K562 (cell line): Measurements from ENCODE around the gene WDR72. TPM values are rescaled to one million over a fixed set of nuclear protein-coding genes. Genes with fewer than 3 reads are reported as not detected.

Experiments
- ATAC-seq: fragments of 200-7000 bp; cut with Tn5 transposase; 3 replicates; pipeline ENCODE4 v1.9.1; 2020; ENCODE audit warnings: moderate library complexity
- BruUV-seq: library from RNA; stranded (reverse); fragments of 400-500 nt; replicated peaks from 2 replicates; lab custom pipeline; 2021; lab: Mats Ljungman, UMichigan
- CTCF ChIA-PET: fragments of 300-600 bp; formaldehyde crosslinking; extraction: SDS; loops from one replicate; lab custom pipeline; 2021; ENCODE audit warnings: low intra/inter-chr PET ratio; lab: Yijun Ruan, JAX
- POLR2A ChIA-PET: fragments of 300-600, 350-650 bp; sonication (Branson Sonifier 250); formaldehyde crosslinking; extraction: SDS; loops from one replicate; lab custom pipeline; 2021; ENCODE audit warnings: antibody characterized with exemption, inconsistent platforms; lab: Yijun Ruan, JAX
- DNase-seq, 4 experiments: peaks; one replicate each; pipeline versions ENCODE4 v3.0.0 to v3.0.0-alpha.2; 2011 to 2018; ENCODE audit warnings: low spot score in 3 of 4, mixed read lengths in 3 of 4; ENCODE audit errors: extremely low read depth in 1 of 4
- FAIRE-seq: peaks from 2 replicates; lab custom pipeline; 2011; peaks lifted over from hg19 to GRCh38; lab: Jason Lieb, UNC
- H2AFZ ChIP-seq: 2 replicates; pipeline ENCODE4 v1.6.0; 2011; ENCODE audit warnings: low read depth, low read length, control low read depth, inconsistent platforms
- H3K27ac ChIP-seq: fragments of 200-600 bp; 3 replicates; pipeline ENCODE4 v1.8.0; 2011; ENCODE audit warnings: low read depth, mild to moderate bottlenecking, control low read depth, inconsistent platforms, low read length, moderate library complexity, mixed read lengths; ENCODE audit errors: extremely low read depth
- H3K27me3 ChIP-seq, 2 experiments: fragments of 300-600 bp in 1 of 2; 2 replicates in 1 of 2; 3 replicates in 1 of 2; pipeline versions ENCODE4 v1.6.0 to v1.8.0; 2011; ENCODE audit warnings: inconsistent platforms in 2 of 2, low read length in 2 of 2, mild to moderate bottlenecking in 1 of 2, mixed read lengths in 1 of 2, moderate library complexity in 1 of 2; ENCODE audit not compliant: control insufficient read depth in 2 of 2, insufficient read depth in 2 of 2
- H3K36me3 ChIP-seq: fragments of 300-600 bp; 3 replicates; pipeline ENCODE4 v1.8.0; 2011; ENCODE audit warnings: mild to moderate bottlenecking, low read length, inconsistent platforms; ENCODE audit not compliant: control insufficient read depth, insufficient read depth
- H3K4me1 ChIP-seq, 2 experiments: fragments of 200-600 bp in 1 of 2; replicated peaks in 1 of 2; 2 replicates in 1 of 2; 3 replicates in 1 of 2; pipeline versions ENCODE4 v1.5.1 to v1.8.0; 2011; ENCODE audit warnings: inconsistent platforms in 2 of 2, low read length in 2 of 2, mild to moderate bottlenecking in 1 of 2, mixed read lengths in 1 of 2, moderate library complexity in 1 of 2; ENCODE audit not compliant: control insufficient read depth in 2 of 2, insufficient read depth in 2 of 2
- H3K4me2 ChIP-seq: 2 replicates; pipeline ENCODE4 v1.6.1; 2011; ENCODE audit warnings: low read length, control low read depth, inconsistent platforms, mixed read lengths; ENCODE audit not compliant: insufficient read depth
- H3K4me3 ChIP-seq: fragments of 200-600 bp; sonication (generic), shearing (Covaris generic); 2 replicates; pipeline ENCODE4 v1.5.1; 2016; ENCODE audit warnings: control low read depth, inconsistent platforms
- H3K79me2 ChIP-seq: fragments of 200-600 bp; 3 replicates; pipeline ENCODE4 v1.8.0; 2011; ENCODE audit warnings: low read length, inconsistent platforms; ENCODE audit not compliant: control insufficient read depth, insufficient read depth
- H3K9ac ChIP-seq, 2 experiments: 2 replicates each; pipeline versions ENCODE4 v1.6.0 to v1.6.1; 2011; ENCODE audit warnings: low read depth in 2 of 2, low read length in 2 of 2, control low read depth in 1 of 2, inconsistent platforms in 1 of 2, mild to moderate bottlenecking in 1 of 2, mixed read lengths in 1 of 2; ENCODE audit not compliant: insufficient read depth in 1 of 2
- H3K9me1 ChIP-seq: one replicate; pipeline ENCODE4 v1.6.0; 2011; ENCODE audit warnings: inconsistent platforms, mild to moderate bottlenecking, low read length, moderate library complexity; ENCODE audit not compliant: control insufficient read depth, insufficient read depth
- H3K9me3 ChIP-seq: replicated peaks from 2 replicates; pipeline ENCODE4 v1.5.1; 2011; ENCODE audit warnings: low read depth, low read length, inconsistent platforms; ENCODE audit not compliant: control insufficient read depth, insufficient read depth
- H4K20me1 ChIP-seq: replicated peaks from 2 replicates; pipeline ENCODE4 v1.6.1; 2011; ENCODE audit warnings: low read length, inconsistent platforms, mixed read lengths; ENCODE audit not compliant: control insufficient read depth, insufficient read depth
- ARID2 ChIP-seq: fragments of 450-650 bp; IDR thresholded peaks from 2 replicates; pipeline ENCODE4 v1.6.1; 2017; ENCODE audit warnings: antibody characterized with exemption, mild to moderate bottlenecking
- KAT2B ChIP-seq: IDR thresholded peaks from one replicate; pipeline ENCODE4 v1.6.1; 2012; ENCODE audit warnings: low read depth, mild to moderate bottlenecking, control low read depth, inconsistent platforms, low read length, moderate library complexity
- KLF13 ChIP-seq: fragments of 450-650 bp; IDR thresholded peaks from 2 replicates; pipeline ENCODE4 v1.6.1; 2016; ENCODE audit warnings: missing genetic modification characterization, low read depth, mild to moderate bottlenecking, missing compliant biosample characterization, moderate library complexity, borderline replicate concordance
- MEF2A ChIP-seq: IDR thresholded peaks from 2 replicates; pipeline ENCODE4 v1.6.1; 2011; ENCODE audit warnings: low read depth, mild to moderate bottlenecking, low read length, moderate library complexity; ENCODE audit not compliant: control insufficient read depth
- PRPF4 ChIP-seq: fragments of 200-400 bp; formaldehyde crosslinking; IDR thresholded peaks from one replicate; pipeline ENCODE4 v1.6.1; 2017; ENCODE audit warnings: low read length, low read depth, mild to moderate bottlenecking; ENCODE audit not compliant: insufficient read depth, poor library complexity, severe bottlenecking
- TEAD2 ChIP-seq: fragments of 450-650 bp; IDR thresholded peaks from 2 replicates; pipeline ENCODE4 v1.6.1; 2016; ENCODE audit warnings: missing genetic modification characterization, control low read depth, missing compliant biosample characterization
- YY1 ChIP-seq, 3 experiments: IDR thresholded peaks; 2 replicates each; pipeline ENCODE4 v1.6.1; 2011; ENCODE audit warnings: low read length in 2 of 3, mild to moderate bottlenecking in 2 of 3, moderate library complexity in 2 of 3, borderline replicate concordance in 1 of 3, control low read depth in 1 of 3, low read depth in 1 of 3; ENCODE audit not compliant: insufficient read depth in 3 of 3, insufficient replicate concordance in 2 of 3, control insufficient read depth in 1 of 3, insufficient read length in 1 of 3; ENCODE audit errors: extremely low read depth in 1 of 3
- ZNF316 ChIP-seq: fragments of 450-650 bp; IDR thresholded peaks from 2 replicates; pipeline ENCODE4 v1.6.1; 2016
- WGBS: fragments of 100-300 bp; shearing (Covaris generic); methylation state at CpG from one replicate; pipeline ENCODE4 v1.1.6; 2016; ENCODE audit warnings: low coverage, mixed read lengths; ENCODE audit not compliant: insufficient coverage; ENCODE audit errors: missing lambda C conversion rate; 5-methylcytosine and 5-hydroxymethylcytosine counted together
- in situ Hi-C: fragments of 300-500 bp; cut with MboI; formaldehyde crosslinking; loops from 4 replicates; pipeline ENCODE4 v1.15.0; 2018; ENCODE audit warnings: inconsistent platforms, mixed read lengths
- intact Hi-C: fragments of 100-400 bp; cut with micrococcal nuclease; formaldehyde crosslinking; loops from 2 replicates; pipeline ENCODE4 v1.14.2; 2022
- polyA plus RNA-seq, 8 experiments: library from polyadenylated mRNA; depleted of rRNA in 4 of 8; stranded (reverse) in 5 of 8; unstranded in 3 of 8; fragments of >200 nt; fragmentation: Nextera tagmentation in 2 of 8; fragmentation: Illumina TruSeq in 1 of 8; extraction: Ambion mirVana in 2 of 8; extraction: Trizol in 1 of 8; gene quantifications; 2 replicates each; pipeline versions ENCODE4 v1.2.1 to v1.2.3, GENCODE V29; 2011 to 2014; ENCODE audit warnings: inconsistent platforms in 1 of 8, missing spikeins in 1 of 8
- total RNA-seq, 7 experiments: library from RNA; depleted of rRNA in 6 of 7; stranded (reverse); fragments of >200 nt in 6 of 7; fragmentation: Illumina TruSeq in 2 of 7; extraction: Trizol in 2 of 7; gene quantifications; 2 replicates each; pipeline versions ENCODE4 v1.2.1 to v1.2.3, GENCODE V29; 2011 to 2021; ENCODE audit warnings: low replicate concordance in 1 of 7
- TF ChIP-seq, protein P1 (sequence below): fragments of 450-650 bp; formaldehyde crosslinking; IDR thresholded peaks from 2 replicates; pipeline ENCODE4 v1.4.0; 2022; ENCODE audit warnings: missing genetic modification characterization
- TF ChIP-seq, protein P2 (sequence below): fragments of 250-450 bp; sonication (Bioruptor Pico); IDR thresholded peaks from 2 replicates; pipeline ENCODE4 v1.4.0; 2020; ENCODE audit warnings: borderline replicate concordance
- TF ChIP-seq, protein P3 (sequence below): sonication (generic); formaldehyde crosslinking; IDR thresholded peaks from 2 replicates; pipeline ENCODE4 v1.8.0; 2022; ENCODE audit warnings: missing genetic modification reagents, mild to moderate bottlenecking, moderate library complexity, borderline replicate concordance

Gene WDR72
- total and polyA plus RNA-seq, 9 of the 15 experiments (the other 6 are each of a cell fraction or from before 2014, with no cell fraction given), result 0.01 TPM; not detected in 8

GRCh38 chr15:53752406-53752805 lies 7.1 kb downstream of the WDR72 start:
- Histone ChIP-seq H3K9ac (no peak overlapping the region), H3K36me3 (no peaks in the 10 kb centered on the region), H3K27ac (no peak overlapping the region), H3K9me3 (no peaks in the 10 kb centered on the region), H3K4me2 (no peak overlapping the region), H3K79me2 (no peaks in the 10 kb centered on the region), H3K9me1 (no peaks in the 10 kb centered on the region), H3K4me3 (no peak overlapping the region), H4K20me1 (no peaks in the 10 kb centered on the region), H3K27me3 (no peaks in the 10 kb centered on the region), H2AFZ (no peak overlapping the region), H3K4me1 (no peaks in the 10 kb centered on the region)
- no peak for ATAC-seq
- ChIA-PET POLR2A (no interaction called here), CTCF (no interaction called here)
- 0% methylated on average over 4 of the region's 4 CpGs for WGBS
- TF ChIP-seq KAT2B, result no peak
- TF ChIP-seq YY1 (IDR thresholded peaks at IDR 0.05; ENCODE audit: borderline replicate concordance in 1 of 3, control insufficient read depth in 1 of 3, extremely low read depth in 1 of 3, insufficient read depth in 3 of 3, insufficient read length in 1 of 3, insufficient replicate concordance in 2 of 3, low read depth in 1 of 3, low read length in 2 of 3), result no peak
- BruUV-seq, result no TSS peak
- in situ Hi-C loops (no loop called here), intact Hi-C loops (no loop called here)
- DNase-seq, result no peak
- FAIRE-seq, result no peak

DNA sequence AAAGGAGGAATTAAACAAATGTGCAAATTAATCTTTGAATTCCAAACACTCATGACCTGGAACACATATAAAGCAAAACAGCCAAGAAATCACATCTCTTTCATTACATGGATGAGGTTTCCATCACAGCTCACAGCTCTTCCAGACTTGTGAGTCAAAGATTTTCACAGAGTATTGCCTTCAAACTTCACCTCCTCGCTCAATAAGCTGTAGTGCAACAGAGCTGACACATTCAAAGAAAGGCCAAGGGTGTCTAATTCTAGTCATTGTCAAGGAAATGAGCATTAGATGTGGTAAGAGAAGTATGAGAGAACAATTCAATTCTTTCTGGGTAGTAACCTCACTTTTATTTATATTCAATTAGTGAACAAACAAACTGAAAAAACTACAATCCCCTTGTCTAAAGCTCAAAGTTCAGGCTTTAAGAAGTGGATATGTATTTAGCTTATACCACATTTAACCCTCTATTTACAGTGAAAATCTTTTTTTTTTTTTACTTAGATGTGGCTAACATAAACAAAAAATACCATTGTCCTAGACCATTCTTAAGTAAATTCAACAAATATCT lies 11.9 kb downstream of the WDR72 start:
- Histone ChIP-seq H3K36me3 (no peaks in the 10 kb centered on the region), H4K20me1 (no peaks in the 10 kb centered on the region), H3K9me1 (no peaks in the 10 kb centered on the region), H3K4me1 (no peaks in the 10 kb centered on the region), H2AFZ (no peak overlapping the region), H3K9ac (no peak overlapping the region), H3K4me2 (no peak overlapping the region), H3K27ac (no peak overlapping the region), H3K79me2 (no peaks in the 10 kb centered on the region), H3K4me3 (no peak overlapping the region), H3K9me3 (no peaks in the 10 kb centered on the region), H3K27me3 (no peaks in the 10 kb centered on the region)
- BruUV-seq, result no TSS peak
- ChIA-PET POLR2A (interaction anchor here (0.9 kb wide), 1 partner anchor 11 kb away, joined by 3 read pairs; no protein-coding TSS in a partner anchor), CTCF (no interaction called here)
- 0% methylated on average over 1 of the region's 1 CpG for WGBS
- DNase-seq, result no peak
- no peak for FAIRE-seq
- no peak for ATAC-seq
- in situ Hi-C loops, result no loop called here
- intact Hi-C loops, result no loop called here
- TF ChIP-seq ARID2 (no peak), TEAD2 (tag) (no peak), ZNF316 (no peak), MEF2A (no peak), KLF13 (tag) (no peak), PRPF4 (no peak)
- TF ChIP-seq, protein P1, sequence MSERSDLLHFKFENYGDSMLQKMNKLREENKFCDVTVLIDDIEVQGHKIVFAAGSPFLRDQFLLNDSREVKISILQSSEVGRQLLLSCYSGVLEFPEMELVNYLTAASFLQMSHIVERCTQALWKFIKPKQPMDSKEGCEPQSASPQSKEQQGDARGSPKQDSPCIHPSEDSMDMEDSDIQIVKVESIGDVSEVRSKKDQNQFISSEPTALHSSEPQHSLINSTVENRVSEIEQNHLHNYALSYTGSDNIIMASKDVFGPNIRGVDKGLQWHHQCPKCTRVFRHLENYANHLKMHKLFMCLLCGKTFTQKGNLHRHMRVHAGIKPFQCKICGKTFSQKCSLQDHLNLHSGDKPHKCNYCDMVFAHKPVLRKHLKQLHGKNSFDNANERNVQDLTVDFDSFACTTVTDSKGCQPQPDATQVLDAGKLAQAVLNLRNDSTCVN (CRISPR knock-in tag), result no peak
- TF ChIP-seq, protein P2, sequence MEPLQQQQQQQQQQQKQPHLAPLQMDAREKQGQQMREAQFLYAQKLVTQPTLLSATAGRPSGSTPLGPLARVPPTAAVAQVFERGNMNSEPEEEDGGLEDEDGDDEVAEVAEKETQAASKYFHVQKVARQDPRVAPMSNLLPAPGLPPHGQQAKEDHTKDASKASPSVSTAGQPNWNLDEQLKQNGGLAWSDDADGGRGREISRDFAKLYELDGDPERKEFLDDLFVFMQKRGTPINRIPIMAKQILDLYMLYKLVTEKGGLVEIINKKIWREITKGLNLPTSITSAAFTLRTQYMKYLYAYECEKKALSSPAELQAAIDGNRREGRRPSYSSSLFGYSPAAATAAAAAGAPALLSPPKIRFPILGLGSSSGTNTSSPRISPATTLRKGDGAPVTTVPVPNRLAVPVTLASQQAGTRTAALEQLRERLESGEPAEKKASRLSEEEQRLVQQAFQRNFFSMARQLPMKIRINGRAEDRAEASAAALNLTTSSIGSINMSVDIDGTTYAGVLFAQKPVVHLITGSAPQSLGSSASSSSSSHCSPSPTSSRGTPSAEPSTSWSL (CRISPR knock-in tag), result no peak
- TF ChIP-seq, protein P3, sequence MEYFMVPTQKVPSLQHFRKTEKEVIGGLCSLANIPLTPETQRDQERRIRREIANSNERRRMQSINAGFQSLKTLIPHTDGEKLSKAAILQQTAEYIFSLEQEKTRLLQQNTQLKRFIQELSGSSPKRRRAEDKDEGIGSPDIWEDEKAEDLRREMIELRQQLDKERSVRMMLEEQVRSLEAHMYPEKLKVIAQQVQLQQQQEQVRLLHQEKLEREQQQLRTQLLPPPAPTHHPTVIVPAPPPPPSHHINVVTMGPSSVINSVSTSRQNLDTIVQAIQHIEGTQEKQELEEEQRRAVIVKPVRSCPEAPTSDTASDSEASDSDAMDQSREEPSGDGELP (CRISPR knock-in tag), result no peak
